Stomach (tissue), 4 donors: Measurements from ENCODE around the gene TK2.

Source experiments
- EP300 ChIP-seq: sonication (generic); formaldehyde crosslinking; IDR thresholded peaks from one replicate; pipeline ENCODE4 v1.6.1; 2017; ENCODE audit warnings: antibody characterized with exemption
- TF ChIP-seq, protein P1 (sequence below), 7 experiments: fragments of 450-650 bp in 4 of 7; fragments of 200-600 bp in 3 of 7; sonication (generic) in 3 of 7; IDR thresholded peaks; one replicate each; pipeline ENCODE4 v1.5.1; 2016 to 2019; ENCODE audit warnings: antibody characterized with exemption in 7 of 7, control low read depth in 2 of 7, mild to moderate bottlenecking in 1 of 7

- no peak for TF ChIP-seq EP300
- TF ChIP-seq, protein P1, sequence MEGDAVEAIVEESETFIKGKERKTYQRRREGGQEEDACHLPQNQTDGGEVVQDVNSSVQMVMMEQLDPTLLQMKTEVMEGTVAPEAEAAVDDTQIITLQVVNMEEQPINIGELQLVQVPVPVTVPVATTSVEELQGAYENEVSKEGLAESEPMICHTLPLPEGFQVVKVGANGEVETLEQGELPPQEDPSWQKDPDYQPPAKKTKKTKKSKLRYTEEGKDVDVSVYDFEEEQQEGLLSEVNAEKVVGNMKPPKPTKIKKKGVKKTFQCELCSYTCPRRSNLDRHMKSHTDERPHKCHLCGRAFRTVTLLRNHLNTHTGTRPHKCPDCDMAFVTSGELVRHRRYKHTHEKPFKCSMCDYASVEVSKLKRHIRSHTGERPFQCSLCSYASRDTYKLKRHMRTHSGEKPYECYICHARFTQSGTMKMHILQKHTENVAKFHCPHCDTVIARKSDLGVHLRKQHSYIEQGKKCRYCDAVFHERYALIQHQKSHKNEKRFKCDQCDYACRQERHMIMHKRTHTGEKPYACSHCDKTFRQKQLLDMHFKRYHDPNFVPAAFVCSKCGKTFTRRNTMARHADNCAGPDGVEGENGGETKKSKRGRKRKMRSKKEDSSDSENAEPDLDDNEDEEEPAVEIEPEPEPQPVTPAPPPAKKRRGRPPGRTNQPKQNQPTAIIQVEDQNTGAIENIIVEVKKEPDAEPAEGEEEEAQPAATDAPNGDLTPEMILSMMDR (IDR thresholded peaks at IDR 0.05), result no peak
Measured at GRCh38 chr16:66495440-66495839, 54.5 kb downstream of the TK2 start.
